Keratinocyte (primary cell): ENCODE measurements around the gene MAU2. TPM values are rescaled to one million over a fixed set of nuclear protein-coding genes. Genes with fewer than 3 reads are reported as not detected.

ENCODE experiments used
- DNase-seq: peaks from one replicate; pipeline ENCODE4 v3.0.0-alpha.2; 2011; ENCODE audit warnings: low read depth, missing footprints, low spot score
- FAIRE-seq: peaks from 2 replicates; lab custom pipeline; 2011; peaks lifted over from hg19 to GRCh38; lab: Jason Lieb, UNC
- H2AFZ ChIP-seq: 2 replicates; pipeline ENCODE4 v1.6.0; 2012; ENCODE audit warnings: low read length, control low read depth, inconsistent platforms; ENCODE audit not compliant: control insufficient read depth
- H3K27ac ChIP-seq: 2 replicates; pipeline ENCODE4 v1.5.1; 2011; ENCODE audit warnings: low read length; ENCODE audit not compliant: control insufficient read depth, insufficient read depth
- H3K27me3 ChIP-seq: 3 replicates; pipeline ENCODE4 v1.6.0; 2011; ENCODE audit warnings: low read length; ENCODE audit not compliant: control insufficient read depth, insufficient read depth; ENCODE audit errors: extremely low read depth
- H3K36me3 ChIP-seq, 2 experiments: 2 replicates in 1 of 2; 3 replicates in 1 of 2; pipeline ENCODE4 v1.5.1; 2011; ENCODE audit warnings: low read length in 2 of 2, mild to moderate bottlenecking in 1 of 2; ENCODE audit not compliant: control insufficient read depth in 2 of 2, insufficient read depth in 2 of 2; ENCODE audit errors: extremely low read depth in 1 of 2
- H3K4me1 ChIP-seq: 3 replicates; pipeline ENCODE4 v1.5.1; 2011; ENCODE audit warnings: low read length; ENCODE audit not compliant: control insufficient read depth, insufficient read depth; ENCODE audit errors: extremely low read depth
- H3K4me2 ChIP-seq: 3 replicates; pipeline ENCODE4 v1.6.0; 2011; ENCODE audit warnings: low read depth, low read length; ENCODE audit not compliant: control insufficient read depth, insufficient read depth; ENCODE audit errors: extremely low read depth
- H3K4me3 ChIP-seq, 3 experiments: fragments of 200-600 bp in 1 of 3; sonication (generic) in 1 of 3; 2 replicates in 2 of 3; 3 replicates in 1 of 3; pipeline ENCODE4 v1.5.1; 2011 to 2016; ENCODE audit warnings: low read length in 3 of 3, mild to moderate bottlenecking in 3 of 3, control low read depth in 2 of 3, inconsistent platforms in 1 of 3, low read depth in 1 of 3, mixed read lengths in 1 of 3, mixed run types in 1 of 3, moderate library complexity in 1 of 3; ENCODE audit not compliant: control insufficient read depth in 2 of 3, insufficient read depth in 2 of 3; ENCODE audit errors: extremely low read depth in 1 of 3
- H3K79me2 ChIP-seq: 2 replicates; pipeline ENCODE4 v1.6.0; 2012; ENCODE audit warnings: low read length; ENCODE audit not compliant: control insufficient read depth, insufficient read depth
- H3K9ac ChIP-seq: 3 replicates; pipeline ENCODE4 v1.6.0; 2011; ENCODE audit warnings: low read length; ENCODE audit not compliant: control insufficient read depth, insufficient read depth; ENCODE audit errors: extremely low read depth
- H3K9me1 ChIP-seq: 3 replicates; pipeline ENCODE4 v1.6.0; 2011; ENCODE audit warnings: low read length; ENCODE audit not compliant: control insufficient read depth, insufficient read depth; ENCODE audit errors: extremely low read depth
- H3K9me3 ChIP-seq: 2 replicates; pipeline ENCODE4 v1.5.1; 2012; ENCODE audit warnings: low read depth, low read length; ENCODE audit not compliant: control insufficient read depth
- H4K20me1 ChIP-seq: 3 replicates; pipeline ENCODE4 v1.6.0; 2011; ENCODE audit warnings: low read length; ENCODE audit not compliant: control insufficient read depth, insufficient read depth; ENCODE audit errors: extremely low read depth
- CTCF ChIP-seq, 3 experiments: IDR thresholded peaks in 1 of 3; conservative IDR thresholded peaks in 1 of 3; optimal IDR thresholded peaks in 1 of 3; 2 replicates in 2 of 3; 3 replicates in 1 of 3; pipeline versions ENCODE3 to v1.5.1; 2011; ENCODE audit warnings: low read length in 3 of 3, mild to moderate bottlenecking in 3 of 3, moderate library complexity in 2 of 3, control low read depth in 1 of 3, inconsistent platforms in 1 of 3; ENCODE audit not compliant: insufficient read depth in 2 of 3; ENCODE audit errors: extremely low read depth in 1 of 3
- EZH2 ChIP-seq: IDR thresholded peaks from one replicate; pipeline ENCODE4 v1.6.1; 2012; ENCODE audit warnings: inconsistent platforms, mild to moderate bottlenecking, low read length, moderate library complexity
- dilution Hi-C: fragments of 300-500 bp; cut with MboI; formaldehyde crosslinking; loops from one replicate; pipeline ENCODE4 v1.7.0; 2020; ENCODE audit warnings: low sequenced_read_pairs; ENCODE audit not compliant: extremely low pct_ligation_motif_present
- polyA plus RNA-seq, 5 experiments: library from polyadenylated mRNA; depleted of rRNA in 3 of 5; stranded (reverse) in 3 of 5; stranded (forward) in 1 of 5; unstranded in 1 of 5; fragments of >200 nt; gene quantifications; 1 replicate in 1 of 5; 2 replicates in 3 of 5; 3 replicates in 1 of 5; pipeline versions ENCODE4 v1.2.1 to v1.2.3, GENCODE V29; 2011 to 2012; ENCODE audit warnings: missing spikeins in 2 of 5, low read depth in 1 of 5, low replicate concordance in 1 of 5

MAU2 gene
- polyA plus RNA-seq, 1 donor (not counting 4 experiments of a cell fraction or from before 2014, with no cell fraction given): 10.3 TPM

- H3K9me3 ChIP-seq: no peaks in the 10 kb centered on the region
- no peaks in the 10 kb centered on the region for H3K27me3 ChIP-seq
- dilution Hi-C loops: no loop called here
- DNase-seq (no peak), FAIRE-seq (no peak)
- H3K9ac ChIP-seq: no peak overlapping the region
- H3K9me1 ChIP-seq: no peaks in the 10 kb centered on the region
- no peak overlapping the region for H3K4me3 ChIP-seq
- no peaks in the 10 kb centered on the region for H4K20me1 ChIP-seq
- H3K27ac ChIP-seq: no peak overlapping the region
- TF ChIP-seq CTCF (optimal IDR thresholded peaks at IDR 0.05 in 1 of 3, IDR thresholded peaks at IDR 0.05 in 1 of 3, conservative IDR thresholded peaks at IDR 0.05 in 1 of 3; ENCODE audit: extremely low read depth in 1 of 3, insufficient read depth in 2 of 3, low read length in 3 of 3): no peak
- no peak for TF ChIP-seq EZH2
- H3K79me2 ChIP-seq: peaks cover 4% of the 10 kb centered on the region
- H3K4me2 ChIP-seq: no peak overlapping the region
- no peaks in the 10 kb centered on the region for H3K36me3 ChIP-seq
- H3K4me1 ChIP-seq: peaks cover 17% of the 10 kb centered on the region
- H2AFZ ChIP-seq: no peak overlapping the region
These were observed 60.6 kb downstream of the MAU2 start for GRCh38 chr19:19381007-19381926.

- no peak overlapping the region for H3K4me3 ChIP-seq
- no peaks in the 10 kb centered on the region for H3K9me1 ChIP-seq
- H3K27me3 ChIP-seq: no peaks in the 10 kb centered on the region
- peaks cover 24% of the 10 kb centered on the region for H3K4me1 ChIP-seq
- no peak overlapping the region for H3K4me2 ChIP-seq
- H3K9me3 ChIP-seq: no peaks in the 10 kb centered on the region
- FAIRE-seq (no peak), DNase-seq (no peak)
- dilution Hi-C loops: no loop called here
- H4K20me1 ChIP-seq: no peaks in the 10 kb centered on the region
- TF ChIP-seq EZH2 (no peak), CTCF (optimal IDR thresholded peaks at IDR 0.05 in 1 of 3, IDR thresholded peaks at IDR 0.05 in 1 of 3, conservative IDR thresholded peaks at IDR 0.05 in 1 of 3; ENCODE audit: extremely low read depth in 1 of 3, insufficient read depth in 2 of 3, low read length in 3 of 3) (no peak)
- no peak overlapping the region for H3K9ac ChIP-seq
- H2AFZ ChIP-seq: no peak overlapping the region
- H3K36me3 ChIP-seq: no peaks in the 10 kb centered on the region
- H3K79me2 ChIP-seq: peaks cover 13% of the 10 kb centered on the region
- H3K27ac ChIP-seq: no peak overlapping the region
These were observed 61.5 kb downstream of the MAU2 start for GRCh38 chr19:19382118-19382517.
